Astrocyte (in vitro differentiated cells and primary cell): ENCODE measurements around the gene MARK2. TPM values are rescaled to one million over a fixed set of nuclear protein-coding genes. Genes with fewer than 3 reads are reported as not detected.

ENCODE experiments used
- DNase-seq: peaks from one replicate; pipeline ENCODE4 v3.0.0-alpha.2; 2010; ENCODE audit warnings: low read depth
- FAIRE-seq: peaks from 2 replicates; lab custom pipeline; 2011; peaks lifted over from hg19 to GRCh38; lab: Jason Lieb, UNC
- H2AFZ ChIP-seq: 2 replicates; pipeline ENCODE4 v1.6.0; 2012; ENCODE audit warnings: low read depth, low read length, inconsistent platforms
- H3K27ac ChIP-seq: 2 replicates; pipeline ENCODE4 v1.5.1; 2011; ENCODE audit warnings: low read depth, low read length, inconsistent platforms
- H3K27me3 ChIP-seq: 2 replicates; pipeline ENCODE4 v1.6.0; 2011; ENCODE audit warnings: low read length, inconsistent platforms; ENCODE audit not compliant: insufficient read depth
- H3K36me3 ChIP-seq: 2 replicates; pipeline ENCODE4 v1.5.1; 2011; ENCODE audit warnings: low read length, inconsistent platforms; ENCODE audit not compliant: insufficient read depth
- H3K4me1 ChIP-seq: 2 replicates; pipeline ENCODE4 v1.5.1; 2011; ENCODE audit warnings: low read length, inconsistent platforms; ENCODE audit not compliant: insufficient read depth
- H3K4me2 ChIP-seq: 2 replicates; pipeline ENCODE4 v1.6.0; 2012; ENCODE audit warnings: low read length, inconsistent platforms
- H3K4me3 ChIP-seq: 2 replicates; pipeline ENCODE4 v1.5.1; 2011; ENCODE audit warnings: low read depth, mild to moderate bottlenecking, low read length, inconsistent platforms; ENCODE audit not compliant: insufficient read depth
- H3K79me2 ChIP-seq: 2 replicates; pipeline ENCODE4 v1.6.0; 2012; ENCODE audit warnings: mild to moderate bottlenecking, low read length, inconsistent platforms; ENCODE audit not compliant: insufficient read depth
- H3K9ac ChIP-seq: 2 replicates; pipeline ENCODE4 v1.6.0; 2012; ENCODE audit warnings: mild to moderate bottlenecking, low read length, inconsistent platforms
- H3K9me3 ChIP-seq: 2 replicates; pipeline ENCODE4 v1.5.1; 2012; ENCODE audit warnings: low read depth, mild to moderate bottlenecking, low read length, inconsistent platforms; ENCODE audit not compliant: insufficient read depth
- H4K20me1 ChIP-seq: 2 replicates; pipeline ENCODE4 v1.6.0; 2012; ENCODE audit warnings: low read length, inconsistent platforms; ENCODE audit not compliant: insufficient read depth
- H3K27ac Mint-ChIP-seq: one replicate; pipeline ENCODE4 v1.8.0; 2021; ENCODE audit warnings: mild to moderate bottlenecking, mixed read lengths; ENCODE audit not compliant: unreplicated experiment
- H3K27me3 Mint-ChIP-seq: one replicate; pipeline ENCODE4 v1.8.0; 2021; ENCODE audit warnings: low read depth, mixed read lengths; ENCODE audit not compliant: unreplicated experiment
- H3K36me3 Mint-ChIP-seq: one replicate; pipeline ENCODE4 v1.8.0; 2021; ENCODE audit warnings: low read depth, mixed read lengths; ENCODE audit not compliant: unreplicated experiment
- H3K4me1 Mint-ChIP-seq: one replicate; pipeline ENCODE4 v1.8.0; 2021; ENCODE audit warnings: low read depth, mixed read lengths; ENCODE audit not compliant: unreplicated experiment
- H3K4me3 Mint-ChIP-seq: one replicate; pipeline ENCODE4 v1.8.0; 2021; ENCODE audit warnings: mild to moderate bottlenecking, moderate library complexity, mixed read lengths; ENCODE audit not compliant: unreplicated experiment
- H3K9me3 Mint-ChIP-seq: one replicate; pipeline ENCODE4 v1.8.0; 2021; ENCODE audit warnings: mild to moderate bottlenecking, mixed read lengths; ENCODE audit not compliant: unreplicated experiment
- EZH2 ChIP-seq: IDR thresholded peaks from 2 replicates; pipeline ENCODE4 v1.6.1; 2012; ENCODE audit warnings: mild to moderate bottlenecking, low read length, inconsistent platforms; ENCODE audit not compliant: insufficient read depth
- total RNA-seq: library from RNA; stranded (reverse); gene quantifications from 2 replicates; pipeline ENCODE4 v1.2.1, GENCODE V29; 2021
- TF ChIP-seq, protein P1 (sequence below): IDR thresholded peaks from 2 replicates; pipeline ENCODE4 v1.5.1; 2011; ENCODE audit warnings: low read depth, mild to moderate bottlenecking, inconsistent platforms, low read length, moderate library complexity; ENCODE audit not compliant: insufficient read depth

The MARK2 gene
- total RNA-seq, 1 donor from 2014 or later = 38.1 TPM

DNA sequence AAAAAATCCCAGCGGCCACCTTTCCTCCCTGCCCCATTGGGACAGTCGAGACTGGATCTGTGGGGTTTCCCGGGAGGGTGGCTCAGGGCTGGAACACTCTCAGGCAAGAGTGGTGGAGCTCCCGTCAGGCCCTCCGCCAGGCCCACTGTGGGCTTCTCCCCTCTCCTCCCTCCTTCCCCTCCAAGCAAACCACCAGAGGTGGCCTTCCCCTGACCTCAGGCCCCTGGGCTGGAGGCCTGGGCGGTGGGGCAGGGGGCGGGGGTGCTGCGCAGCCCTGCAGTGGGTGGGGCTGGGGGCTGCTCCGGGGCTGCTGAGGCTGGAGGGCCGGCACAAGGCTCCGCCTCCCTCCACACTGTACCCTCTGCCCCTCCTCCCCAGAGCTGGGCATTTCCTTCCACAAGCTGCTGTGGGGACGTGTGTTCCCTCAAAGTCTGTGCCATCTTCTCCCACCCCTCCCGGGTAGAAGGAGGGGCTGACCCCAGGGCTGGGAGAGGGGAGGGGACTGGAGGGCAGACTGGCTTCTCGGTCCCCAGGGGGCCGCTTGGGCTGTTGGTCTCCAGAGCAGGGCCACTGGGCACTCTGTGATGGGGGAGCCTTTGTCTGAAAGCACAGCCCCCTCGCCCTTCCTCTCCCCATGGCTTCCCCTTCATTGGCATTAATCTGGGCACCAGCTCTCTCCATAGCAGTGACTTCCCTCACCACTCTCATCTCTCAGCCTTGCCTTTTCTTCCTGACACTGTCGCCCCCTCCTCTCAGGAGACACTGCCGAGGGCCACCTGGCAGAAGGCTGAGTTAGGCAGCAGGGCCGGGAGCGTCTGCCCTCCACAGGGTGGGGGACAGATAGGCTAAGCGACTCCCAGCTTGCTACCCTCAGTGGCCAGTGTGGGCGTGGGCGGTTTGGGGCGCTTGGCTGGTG is 70.9 kb downstream of the MARK2 start:
- H3K27ac Mint-ChIP-seq = no peak overlapping the region
- no peak overlapping the region for H3K4me3 Mint-ChIP-seq
- Histone ChIP-seq H4K20me1 (peaks cover 25% of the 10 kb centered on the region), H3K4me3 (no peak overlapping the region), H3K27me3 (no peaks in the 10 kb centered on the region), H3K9ac (no peak overlapping the region), H3K4me1 (no peaks in the 10 kb centered on the region), H3K4me2 (no peak overlapping the region), H3K36me3 (no peaks in the 10 kb centered on the region), H2AFZ (no peak overlapping the region), H3K9me3 (no peaks in the 10 kb centered on the region), H3K79me2 (no peaks in the 10 kb centered on the region), H3K27ac (no peak overlapping the region)
- FAIRE-seq (no peak), DNase-seq (no peak)
- TF ChIP-seq, protein P1, sequence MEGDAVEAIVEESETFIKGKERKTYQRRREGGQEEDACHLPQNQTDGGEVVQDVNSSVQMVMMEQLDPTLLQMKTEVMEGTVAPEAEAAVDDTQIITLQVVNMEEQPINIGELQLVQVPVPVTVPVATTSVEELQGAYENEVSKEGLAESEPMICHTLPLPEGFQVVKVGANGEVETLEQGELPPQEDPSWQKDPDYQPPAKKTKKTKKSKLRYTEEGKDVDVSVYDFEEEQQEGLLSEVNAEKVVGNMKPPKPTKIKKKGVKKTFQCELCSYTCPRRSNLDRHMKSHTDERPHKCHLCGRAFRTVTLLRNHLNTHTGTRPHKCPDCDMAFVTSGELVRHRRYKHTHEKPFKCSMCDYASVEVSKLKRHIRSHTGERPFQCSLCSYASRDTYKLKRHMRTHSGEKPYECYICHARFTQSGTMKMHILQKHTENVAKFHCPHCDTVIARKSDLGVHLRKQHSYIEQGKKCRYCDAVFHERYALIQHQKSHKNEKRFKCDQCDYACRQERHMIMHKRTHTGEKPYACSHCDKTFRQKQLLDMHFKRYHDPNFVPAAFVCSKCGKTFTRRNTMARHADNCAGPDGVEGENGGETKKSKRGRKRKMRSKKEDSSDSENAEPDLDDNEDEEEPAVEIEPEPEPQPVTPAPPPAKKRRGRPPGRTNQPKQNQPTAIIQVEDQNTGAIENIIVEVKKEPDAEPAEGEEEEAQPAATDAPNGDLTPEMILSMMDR = no peak
- no peak for TF ChIP-seq EZH2
- H3K9me3 Mint-ChIP-seq = no peaks in the 10 kb centered on the region
- peaks cover 7% of the 10 kb centered on the region for H3K36me3 Mint-ChIP-seq
- no peaks in the 10 kb centered on the region for H3K27me3 Mint-ChIP-seq
- peaks cover 6% of the 10 kb centered on the region for H3K4me1 Mint-ChIP-seq

DNA sequence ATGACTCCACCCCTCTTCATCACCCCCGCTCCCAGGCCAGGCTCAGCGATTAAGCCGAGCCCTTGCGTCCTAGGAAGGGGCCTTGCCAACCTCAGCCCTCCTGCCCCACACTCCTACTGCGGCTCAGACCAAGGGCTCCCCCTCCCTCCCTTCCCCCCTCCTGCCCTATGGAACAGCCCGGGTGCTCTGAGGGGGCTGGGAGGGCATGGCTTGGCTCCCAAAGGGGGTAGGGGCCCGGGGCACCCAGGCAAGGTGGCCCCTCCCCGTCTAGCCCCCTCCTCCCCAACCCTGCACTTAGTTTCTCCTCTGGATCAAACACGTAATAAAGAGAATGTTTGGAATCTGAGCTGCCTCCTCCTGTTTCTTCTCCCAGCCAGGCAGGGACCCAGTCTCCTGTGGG is 71.8 kb downstream of the MARK2 start:
- H3K36me3 Mint-ChIP-seq = peaks cover 7% of the 10 kb centered on the region
- FAIRE-seq (no peak), DNase-seq (no peak)
- Histone ChIP-seq H3K4me1 (no peaks in the 10 kb centered on the region), H3K9ac (no peak overlapping the region), H4K20me1 (peaks cover 21% of the 10 kb centered on the region), H3K27me3 (no peaks in the 10 kb centered on the region), H3K79me2 (no peaks in the 10 kb centered on the region), H3K9me3 (no peaks in the 10 kb centered on the region), H3K4me2 (no peak overlapping the region), H3K27ac (no peak overlapping the region), H2AFZ (no peak overlapping the region), H3K4me3 (no peak overlapping the region), H3K36me3 (no peaks in the 10 kb centered on the region)
- TF ChIP-seq, protein P1 = no peak
- TF ChIP-seq EZH2 = no peak
- no peak overlapping the region for H3K27ac Mint-ChIP-seq
- peaks cover 6% of the 10 kb centered on the region for H3K4me1 Mint-ChIP-seq
- H3K4me3 Mint-ChIP-seq = no peak overlapping the region
- H3K27me3 Mint-ChIP-seq = no peaks in the 10 kb centered on the region
- H3K9me3 Mint-ChIP-seq = no peaks in the 10 kb centered on the region

DNA sequence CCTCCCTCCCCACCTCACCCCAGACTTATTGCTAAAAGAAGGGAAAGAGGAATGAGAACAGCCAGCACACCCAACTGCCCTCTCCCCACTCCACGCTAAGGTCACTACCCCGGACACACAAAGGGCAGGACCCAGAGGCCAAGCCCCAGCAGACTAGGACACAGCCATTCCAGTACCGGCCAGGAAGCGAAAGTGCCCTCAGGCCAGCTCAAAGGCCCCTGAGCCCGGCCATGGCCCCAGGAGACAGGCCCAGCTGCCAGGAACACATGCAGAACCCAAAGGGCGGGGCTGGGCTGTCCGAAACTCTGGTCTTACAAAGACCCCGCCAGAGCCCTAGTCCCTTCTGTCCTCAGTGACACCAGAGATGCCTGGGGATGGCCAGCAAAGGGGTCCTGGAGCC is 72.5 kb downstream of the MARK2 start:
- Histone ChIP-seq H3K27me3 (no peaks in the 10 kb centered on the region), H3K9me3 (no peaks in the 10 kb centered on the region), H3K9ac (no peak overlapping the region), H4K20me1 (peaks cover 20% of the 10 kb centered on the region), H3K4me1 (no peaks in the 10 kb centered on the region), H3K27ac (no peak overlapping the region), H3K4me2 (no peak overlapping the region), H2AFZ (no peak overlapping the region), H3K4me3 (no peak overlapping the region), H3K79me2 (no peaks in the 10 kb centered on the region), H3K36me3 (no peaks in the 10 kb centered on the region)
- DNase-seq = no peak
- no peak for FAIRE-seq
- Mint-ChIP-seq H3K9me3 (no peaks in the 10 kb centered on the region), H3K36me3 (peaks cover 7% of the 10 kb centered on the region), H3K27me3 (no peaks in the 10 kb centered on the region), H3K27ac (peak overlapping the region; percentile 58), H3K4me3 (no peak overlapping the region), H3K4me1 (peaks cover 6% of the 10 kb centered on the region)
- no peak for TF ChIP-seq EZH2
- TF ChIP-seq, protein P1 = no peak
